Muscle of leg (tissue), 11 donors: Measurements from ENCODE around the gene CSAD. TPM values are rescaled to one million over a fixed set of nuclear protein-coding genes. Genes with fewer than 3 reads are reported as not detected.
"Not testable (repeated sequence)": the region's sequence is repeated elsewhere in the genome, so short reads cannot be mapped to it uniquely, and the experiment has no call there.

Source experiments
- DNase-seq: peaks from one replicate; pipeline ENCODE4 v3.0.0; 2013
- H3K27ac ChIP-seq: one replicate; pipeline ENCODE4 v1.5.1; 2013; ENCODE audit warnings: mild to moderate bottlenecking, low read length, control low read depth
- H3K27me3 ChIP-seq: one replicate; pipeline ENCODE4 v1.6.1; 2013; ENCODE audit warnings: low read length; ENCODE audit not compliant: control insufficient read depth, insufficient read depth
- H3K36me3 ChIP-seq: one replicate; pipeline ENCODE4 v1.6.1; 2013; ENCODE audit warnings: low read length; ENCODE audit not compliant: control insufficient read depth, insufficient read depth
- H3K4me1 ChIP-seq: one replicate; pipeline ENCODE4 v1.6.1; 2013; ENCODE audit warnings: low read length; ENCODE audit not compliant: control insufficient read depth, insufficient read depth
- H3K4me3 ChIP-seq: one replicate; pipeline ENCODE4 v1.5.1; 2013; ENCODE audit warnings: low read length, control low read depth
- H3K9me3 ChIP-seq: replicated peaks from 2 replicates; pipeline ENCODE4 v1.6.1; 2013; ENCODE audit warnings: low read depth, low read length; ENCODE audit not compliant: control insufficient read depth
- WGBS: methylation state at CpG from one replicate; pipeline ENCODE4 v1.1.5; 2013; ENCODE audit warnings: missing lambda C conversion rate; ENCODE audit not compliant: insufficient coverage; 5-methylcytosine and 5-hydroxymethylcytosine counted together
- polyA plus RNA-seq, 8 donors: library from polyadenylated mRNA; unstranded; fragments of 120-200 nt; gene quantifications; one replicate each; pipeline versions ENCODE4 v1.2.1 to v1.2.3, GENCODE V29; 2013; ENCODE audit warnings: inconsistent platforms in 1 of 8, low replicate concordance in 1 of 8; ENCODE audit not compliant: insufficient read length in 8 of 8, insufficient read depth in 1 of 8
- total RNA-seq: library from RNA; stranded (reverse); fragments of 120-200 nt; gene quantifications from one replicate; pipeline ENCODE4 v1.2.4, GENCODE V29; 2013

CSAD gene
- total and polyA plus RNA-seq, 9 donors: 16.2 to 55.0 (median 31.2) TPM

- no peak overlapping the region for H3K4me3 ChIP-seq
- WGBS: 100% methylated on average over 1 of the region's 14 CpGs
- H3K4me1 ChIP-seq: peaks cover 10% of the 10 kb centered on the region
- no peak overlapping the region for H3K27ac ChIP-seq
- H3K9me3 ChIP-seq: no peaks in the 10 kb centered on the region
- H3K27me3 ChIP-seq: no peaks in the 10 kb centered on the region
- no peak for DNase-seq
- peaks cover 28% of the 10 kb centered on the region for H3K36me3 ChIP-seq
Measured at GRCh38 chr12:53170876-53171724, 9.6 kb downstream of the CSAD start.

DNA sequence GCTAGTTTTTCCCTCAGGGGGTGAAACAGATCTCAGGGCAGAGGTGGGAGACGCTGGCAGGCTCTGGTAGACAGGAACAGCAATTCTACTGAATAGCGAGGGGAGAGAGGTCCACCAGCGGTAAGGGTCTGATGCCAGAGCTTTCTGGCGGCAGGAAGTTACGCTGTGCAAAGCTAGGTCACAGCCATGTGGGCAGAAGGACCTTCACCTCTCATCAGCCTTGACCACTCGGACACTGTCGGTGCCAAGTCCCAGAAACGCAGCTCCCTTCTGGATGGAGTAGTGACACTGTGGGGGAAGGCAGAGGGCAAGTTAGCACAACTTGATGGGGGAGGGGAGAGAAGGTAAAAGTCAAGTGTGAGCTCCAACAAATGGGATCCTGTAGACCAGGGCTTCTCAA lies 10.5 kb downstream of the CSAD start:
- no peak for DNase-seq
- H3K4me1 ChIP-seq: peaks cover 10% of the 10 kb centered on the region
- 86% methylated on average over 7 of the region's 8 CpGs for WGBS
- H3K4me3 ChIP-seq: no peak overlapping the region
- no peak overlapping the region for H3K27ac ChIP-seq
- H3K9me3 ChIP-seq: no peaks in the 10 kb centered on the region
- H3K36me3 ChIP-seq: peaks cover 28% of the 10 kb centered on the region
- no peaks in the 10 kb centered on the region for H3K27me3 ChIP-seq

GRCh38 chr12:53169644-53170043 lies 11.1 kb downstream of the CSAD start:
- DNase-seq: no peak
- no peaks in the 10 kb centered on the region for H3K9me3 ChIP-seq
- WGBS: 97% methylated on average over 4 of the region's 7 CpGs
- H3K36me3 ChIP-seq: peaks cover 28% of the 10 kb centered on the region
- H3K27me3 ChIP-seq: no peaks in the 10 kb centered on the region
- peaks cover 10% of the 10 kb centered on the region for H3K4me1 ChIP-seq
- no peak overlapping the region for H3K27ac ChIP-seq
- no peak overlapping the region for H3K4me3 ChIP-seq

GRCh38 chr12:53166837-53167236 lies 13.9 kb downstream of the CSAD start:
- Histone ChIP-seq H3K27ac (no peak overlapping the region), H3K36me3 (peaks cover 23% of the 10 kb centered on the region), H3K9me3 (no peaks in the 10 kb centered on the region), H3K27me3 (no peaks in the 10 kb centered on the region), H3K4me3 (no peak overlapping the region), H3K4me1 (peaks cover 8% of the 10 kb centered on the region)
- DNase-seq: no peak

GRCh38 chr12:53163008-53163407 lies 17.7 kb downstream of the CSAD start:
- 100% methylated on average over 1 of the region's 2 CpGs for WGBS
- H3K27me3 ChIP-seq, H3K4me1 ChIP-seq, DNase-seq, H3K9me3 ChIP-seq, H3K27ac ChIP-seq, H3K4me3 ChIP-seq: not testable (repeated sequence)
- H3K36me3 ChIP-seq: peaks cover 25% of the 10 kb centered on the region

DNA sequence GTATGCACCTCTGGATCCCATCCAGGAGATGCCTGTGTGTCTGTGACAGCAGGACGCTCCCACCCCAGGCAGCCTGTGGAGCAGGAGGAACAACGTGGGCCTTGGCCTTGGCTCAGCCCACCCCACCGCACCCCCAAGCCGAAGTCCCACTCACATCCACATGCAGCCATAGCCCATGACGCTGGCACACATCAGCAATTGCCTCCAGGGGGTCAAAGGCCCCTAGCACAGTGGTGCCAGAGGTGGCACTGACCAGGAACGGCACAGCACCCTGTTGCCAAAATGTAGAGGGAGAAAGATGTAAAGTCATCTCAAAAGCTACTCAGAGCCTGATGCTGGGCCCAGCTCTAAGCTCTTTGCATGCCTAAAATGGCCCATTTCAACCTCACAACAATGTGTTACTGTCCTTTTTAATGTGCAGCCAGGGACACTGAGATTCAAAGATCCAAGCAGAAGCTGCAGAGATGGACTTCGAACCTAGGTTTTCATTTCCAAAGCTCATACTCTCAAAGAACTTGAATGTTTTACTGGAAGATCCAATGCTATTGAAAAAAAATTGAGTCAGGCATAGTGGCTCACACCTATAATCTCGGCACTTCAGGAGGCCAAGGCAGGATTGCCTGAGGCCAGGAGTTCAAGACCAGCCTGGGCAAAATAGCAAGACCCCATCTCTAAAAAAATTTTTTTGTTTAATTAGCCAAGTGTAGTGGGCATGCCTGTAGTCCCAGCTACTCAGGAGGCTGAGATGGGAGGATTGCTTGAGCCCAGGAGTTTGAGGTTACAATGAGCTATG lies 19.4 kb downstream of the CSAD start:
- H3K4me3 ChIP-seq: no peak overlapping the region
- peaks cover 20% of the 10 kb centered on the region for H3K36me3 ChIP-seq
- 88% methylated on average over 5 of the region's 8 CpGs for WGBS
- no peak overlapping the region for H3K27ac ChIP-seq
- H3K9me3 ChIP-seq: no peaks in the 10 kb centered on the region
- no peaks in the 10 kb centered on the region for H3K27me3 ChIP-seq
- no peak for DNase-seq
- peaks cover 3% of the 10 kb centered on the region for H3K4me1 ChIP-seq

- Histone ChIP-seq H3K4me3 (no peak overlapping the region), H3K27ac (no peak overlapping the region), H3K9me3 (no peaks in the 10 kb centered on the region), H3K36me3 (peaks cover 20% of the 10 kb centered on the region), H3K4me1 (peaks cover 3% of the 10 kb centered on the region), H3K27me3 (no peaks in the 10 kb centered on the region)
- WGBS: no CpG with 5 or more reads among the region's 2 CpGs
- DNase-seq: no peak
Measured at GRCh38 chr12:53160673-53161072, 20.1 kb downstream of the CSAD start.

DNA sequence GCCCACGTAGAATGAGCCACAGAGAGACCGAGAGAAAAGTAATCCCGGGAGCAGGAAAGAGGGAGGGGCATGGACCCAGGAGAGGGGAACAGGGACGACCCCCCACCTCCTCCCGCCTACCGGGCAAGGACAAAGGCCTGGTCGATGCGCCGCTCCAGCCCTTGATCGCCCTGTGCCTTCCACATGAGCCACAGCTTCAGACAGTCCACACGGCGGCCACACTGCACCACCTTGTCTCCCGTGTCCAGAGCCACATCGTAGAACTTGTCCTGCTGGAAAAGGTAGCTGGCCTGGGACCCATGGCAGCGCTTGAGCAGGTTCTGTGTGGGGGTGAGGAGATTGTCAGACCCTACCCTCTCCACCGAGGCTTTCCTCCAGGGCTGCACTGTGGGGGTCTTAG lies 20.7 kb downstream of the CSAD start:
- Histone ChIP-seq H3K9me3 (no peaks in the 10 kb centered on the region), H3K4me1 (peaks cover 3% of the 10 kb centered on the region), H3K27ac (no peak overlapping the region), H3K36me3 (peaks cover 20% of the 10 kb centered on the region), H3K27me3 (no peaks in the 10 kb centered on the region), H3K4me3 (no peak overlapping the region)
- 82% methylated on average over 6 of the region's 16 CpGs for WGBS
- no peak for DNase-seq

DNA sequence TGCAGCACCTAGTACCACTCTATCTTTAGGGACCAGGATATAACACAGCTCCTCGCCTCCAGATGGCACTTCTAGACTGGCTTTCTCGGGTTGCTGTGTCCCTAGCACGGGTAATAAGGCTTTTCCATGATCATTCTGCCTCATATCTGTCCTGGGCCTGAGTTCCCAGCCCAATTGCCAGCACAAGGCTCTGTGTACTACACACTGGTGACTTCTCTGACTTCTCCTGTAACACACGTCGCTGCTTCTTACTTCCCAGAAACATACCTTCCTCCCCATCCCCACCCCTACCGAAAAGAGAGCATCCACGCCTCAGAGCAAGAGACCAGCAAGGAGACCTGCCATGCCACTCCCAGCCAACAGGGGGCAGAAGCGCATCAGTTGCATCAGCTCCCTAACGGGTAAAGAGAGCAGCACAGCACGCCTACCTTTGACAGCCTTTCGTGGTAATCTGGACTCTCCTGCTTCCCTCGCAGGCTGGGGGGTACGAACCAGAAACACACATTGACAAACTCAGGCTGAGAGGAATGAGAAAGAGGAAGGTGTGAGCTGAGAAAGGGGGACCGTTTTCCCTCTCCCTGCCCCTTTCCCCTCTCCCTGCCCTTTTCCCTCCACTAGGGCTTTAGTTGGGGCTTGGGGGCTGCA lies 21.4 kb downstream of the CSAD start:
- 22% methylated on average over 9 of the region's 14 CpGs for WGBS
- Histone ChIP-seq H3K27me3 (no peaks in the 10 kb centered on the region), H3K4me3 (no peak overlapping the region), H3K36me3 (peaks cover 20% of the 10 kb centered on the region), H3K27ac (no peak overlapping the region), H3K4me1 (peaks cover 3% of the 10 kb centered on the region), H3K9me3 (no peaks in the 10 kb centered on the region)
- DNase-seq: peak; percentile 76

DNA sequence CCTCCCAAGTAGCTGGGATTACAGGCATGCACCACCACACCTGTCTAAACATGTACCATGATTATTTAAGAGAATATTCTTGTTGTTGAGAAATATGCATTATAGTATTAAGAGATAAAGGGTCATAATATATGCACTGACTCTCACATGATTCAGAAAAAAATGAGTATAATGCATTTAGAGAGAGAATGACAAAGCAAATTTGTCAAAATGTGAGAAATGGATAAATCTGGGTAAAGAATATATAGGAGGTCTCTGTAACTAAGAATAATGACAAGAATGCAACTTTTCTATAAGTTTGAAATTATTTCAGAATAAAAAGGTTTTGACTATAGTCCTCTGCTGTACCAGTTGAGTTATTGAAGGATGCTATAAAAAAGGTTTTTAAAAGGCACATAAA lies 28.3 kb downstream of the CSAD start:
- Histone ChIP-seq H3K4me3 (no peak overlapping the region), H3K36me3 (no peaks in the 10 kb centered on the region), H3K9me3 (no peaks in the 10 kb centered on the region), H3K27ac (no peak overlapping the region), H3K4me1 (no peaks in the 10 kb centered on the region), H3K27me3 (no peaks in the 10 kb centered on the region)
- no peak for DNase-seq
